Lower lobe of right lung (tissue), 2 donors: Measurements from ENCODE around the gene OCIAD1. TPM values are rescaled to one million over a fixed set of nuclear protein-coding genes. Genes with fewer than 3 reads are reported as not detected.

Experiments used
- ATAC-seq, 2 donors: fragments of 200-7000 bp; cut with Tn5 transposase; one replicate each; pipeline ENCODE4 v1.9.1; 2020 to 2022; ENCODE audit warnings: mild to moderate bottlenecking in 2 of 2, moderate library complexity in 2 of 2
- DNase-seq: peaks from one replicate; pipeline ENCODE4 v3.0.0-alpha.2; 2020
- H3K27ac ChIP-seq: fragments of 200-600 bp; one replicate; pipeline ENCODE4 v1.8.0; 2022
- H3K27me3 ChIP-seq: fragments of 200-600 bp; one replicate; pipeline ENCODE4 v1.8.0; 2022; ENCODE audit warnings: low read depth
- H3K36me3 ChIP-seq: fragments of 200-600 bp; one replicate; pipeline ENCODE4 v1.8.0; 2022; ENCODE audit warnings: mild to moderate bottlenecking
- H3K4me1 ChIP-seq: fragments of 200-600 bp; one replicate; pipeline ENCODE4 v1.8.0; 2022
- H3K4me3 ChIP-seq: fragments of 200-600 bp; one replicate; pipeline ENCODE4 v1.8.0; 2022; ENCODE audit warnings: mild to moderate bottlenecking
- H3K9me3 ChIP-seq: fragments of 200-600 bp; one replicate; pipeline ENCODE4 v1.8.0; 2022
- intact Hi-C: fragments of 100-400 bp; cut with DNase I; formaldehyde crosslinking; loops from one replicate; pipeline ENCODE4 v1.11.0; 2022
- total RNA-seq: library from RNA; stranded (reverse); fragmentation: NEBNext Ultra II Directional; extraction: Animal tissue kit (Norgen Biotek cat#: 25700); gene quantifications from one replicate; pipeline ENCODE4 v1.2.1, GENCODE V29; 2021
- TF ChIP-seq, protein P1 (sequence below): fragments of 200-600 bp; IDR thresholded peaks from one replicate; pipeline ENCODE4 v1.8.0; 2022; ENCODE audit warnings: antibody characterized with exemption, mild to moderate bottlenecking
- donor health status: DM: no; HTN: yes; CAD: no; lungs with severe emphysema.

OCIAD1 gene
- total RNA-seq, 1 donor from 2014 or later = 101 TPM

DNA sequence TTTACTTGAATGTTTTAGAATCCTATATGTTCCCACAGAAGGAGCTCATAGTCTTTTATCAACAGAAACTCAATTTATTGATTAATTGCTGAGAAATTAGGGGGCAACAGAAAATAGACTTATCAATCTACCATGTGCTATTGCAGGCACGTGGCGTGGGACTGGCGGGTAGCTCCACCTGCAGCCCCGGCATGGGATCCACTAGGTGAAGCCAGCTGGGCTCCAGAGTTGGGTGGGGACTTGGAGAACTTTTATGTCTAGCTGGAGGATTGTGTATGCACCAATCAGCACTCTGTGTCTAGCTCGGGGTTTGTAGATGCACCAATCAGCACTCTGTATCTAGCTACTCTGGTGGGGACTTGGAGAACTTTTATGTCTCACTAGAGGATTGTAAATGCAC lies 3.3 kb upstream of the OCIAD1 start:
- TF ChIP-seq, protein P1, sequence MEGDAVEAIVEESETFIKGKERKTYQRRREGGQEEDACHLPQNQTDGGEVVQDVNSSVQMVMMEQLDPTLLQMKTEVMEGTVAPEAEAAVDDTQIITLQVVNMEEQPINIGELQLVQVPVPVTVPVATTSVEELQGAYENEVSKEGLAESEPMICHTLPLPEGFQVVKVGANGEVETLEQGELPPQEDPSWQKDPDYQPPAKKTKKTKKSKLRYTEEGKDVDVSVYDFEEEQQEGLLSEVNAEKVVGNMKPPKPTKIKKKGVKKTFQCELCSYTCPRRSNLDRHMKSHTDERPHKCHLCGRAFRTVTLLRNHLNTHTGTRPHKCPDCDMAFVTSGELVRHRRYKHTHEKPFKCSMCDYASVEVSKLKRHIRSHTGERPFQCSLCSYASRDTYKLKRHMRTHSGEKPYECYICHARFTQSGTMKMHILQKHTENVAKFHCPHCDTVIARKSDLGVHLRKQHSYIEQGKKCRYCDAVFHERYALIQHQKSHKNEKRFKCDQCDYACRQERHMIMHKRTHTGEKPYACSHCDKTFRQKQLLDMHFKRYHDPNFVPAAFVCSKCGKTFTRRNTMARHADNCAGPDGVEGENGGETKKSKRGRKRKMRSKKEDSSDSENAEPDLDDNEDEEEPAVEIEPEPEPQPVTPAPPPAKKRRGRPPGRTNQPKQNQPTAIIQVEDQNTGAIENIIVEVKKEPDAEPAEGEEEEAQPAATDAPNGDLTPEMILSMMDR = no peak
- H3K27me3 ChIP-seq = no peaks in the 10 kb centered on the region
- peaks cover 9% of the 10 kb centered on the region for H3K4me1 ChIP-seq
- DNase-seq (no peak), ATAC-seq (no peak)
- no peak overlapping the region for H3K27ac ChIP-seq
- no peaks in the 10 kb centered on the region for H3K9me3 ChIP-seq
- H3K4me3 ChIP-seq = no peak overlapping the region
- intact Hi-C loops = no loop called here
- no peaks in the 10 kb centered on the region for H3K36me3 ChIP-seq

DNA sequence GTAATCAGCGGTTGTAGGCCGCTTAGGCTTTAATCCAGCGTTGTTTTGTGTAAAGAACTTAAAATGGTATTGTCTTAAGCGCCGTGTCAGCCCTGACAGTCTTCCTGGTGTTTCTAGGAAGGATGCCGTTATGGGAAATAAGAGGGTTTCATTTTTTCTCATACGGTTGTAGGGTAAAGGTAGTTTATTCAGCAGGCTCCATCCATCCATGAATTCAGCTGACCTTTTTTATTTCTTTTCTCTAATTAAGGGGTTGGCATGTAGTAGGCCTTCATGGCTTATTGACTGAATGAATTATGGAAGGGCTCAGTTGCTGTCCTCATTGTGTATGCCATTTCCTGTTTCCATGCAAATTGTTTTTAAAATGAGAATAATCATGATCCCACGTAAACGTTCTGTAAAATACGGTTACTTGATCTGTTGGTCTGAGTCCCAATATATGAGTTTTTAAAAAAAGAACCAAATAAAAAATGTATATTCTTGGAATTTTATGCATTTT lies 693 bp downstream of the OCIAD1 start:
- ATAC-seq (peak in 1 of 2 donors; percentile 1), DNase-seq (no peak)
- Histone ChIP-seq H3K36me3 (peaks cover 30% of the 10 kb centered on the region), H3K4me1 (peaks cover 14% of the 10 kb centered on the region), H3K27me3 (no peaks in the 10 kb centered on the region), H3K9me3 (no peaks in the 10 kb centered on the region), H3K27ac (peak overlapping the region; percentile 95), H3K4me3 (peak overlapping the region; percentile 86)
- intact Hi-C loops = no loop called here
- TF ChIP-seq, protein P1 = no peak

DNA sequence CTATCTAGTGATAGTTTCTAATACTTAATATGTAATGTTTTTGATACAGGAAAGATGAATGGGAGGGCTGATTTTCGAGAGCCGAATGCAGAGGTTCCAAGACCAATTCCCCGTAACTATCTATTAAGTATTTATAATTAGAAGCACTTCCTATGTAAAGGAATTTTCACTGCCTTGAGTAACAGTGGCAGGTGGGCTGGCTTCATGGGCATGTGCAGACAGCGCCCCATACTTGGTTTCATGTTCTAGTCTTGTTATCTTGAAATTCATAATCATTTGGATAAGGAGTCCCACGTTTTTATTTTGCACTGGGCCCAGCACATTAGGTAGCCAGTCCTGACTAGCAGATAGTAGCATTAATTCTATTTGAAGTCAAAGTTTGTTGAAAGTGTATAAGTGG lies 1.7 kb downstream of the OCIAD1 start:
- Histone ChIP-seq H3K27me3 (no peaks in the 10 kb centered on the region), H3K4me1 (peaks cover 14% of the 10 kb centered on the region), H3K36me3 (peaks cover 40% of the 10 kb centered on the region), H3K9me3 (no peaks in the 10 kb centered on the region), H3K27ac (no peak overlapping the region), H3K4me3 (no peak overlapping the region)
- intact Hi-C loops = no loop called here
- TF ChIP-seq, protein P1 = no peak
- no peak for ATAC-seq
- no peak for DNase-seq

DNA sequence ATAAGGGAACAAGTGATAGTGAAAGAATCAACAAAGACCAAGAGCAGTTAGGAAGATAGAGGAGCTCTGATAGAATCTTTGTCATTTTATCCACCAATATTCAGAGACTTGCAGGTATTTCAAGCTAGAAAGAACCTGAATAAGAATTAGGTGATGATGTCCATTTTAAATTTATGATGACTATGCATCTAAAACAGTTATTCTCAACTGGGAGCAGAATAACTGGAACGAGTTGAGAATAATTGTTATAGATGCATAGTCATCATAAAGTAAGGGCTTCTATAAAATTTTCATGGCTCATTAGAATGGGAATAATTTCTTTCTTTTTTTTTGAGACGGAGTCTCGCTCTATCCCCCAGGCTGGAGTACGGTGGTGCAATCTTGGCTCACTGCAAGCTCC lies 5.8 kb downstream of the OCIAD1 start:
- no peak overlapping the region for H3K27ac ChIP-seq
- H3K36me3 ChIP-seq = peaks cover 79% of the 10 kb centered on the region
- DNase-seq (no peak), ATAC-seq (no peak)
- H3K9me3 ChIP-seq = no peaks in the 10 kb centered on the region
- TF ChIP-seq, protein P1 = no peak
- intact Hi-C loops = no loop called here
- H3K4me3 ChIP-seq = no peak overlapping the region
- H3K4me1 ChIP-seq = peaks cover 14% of the 10 kb centered on the region
- no peaks in the 10 kb centered on the region for H3K27me3 ChIP-seq

DNA sequence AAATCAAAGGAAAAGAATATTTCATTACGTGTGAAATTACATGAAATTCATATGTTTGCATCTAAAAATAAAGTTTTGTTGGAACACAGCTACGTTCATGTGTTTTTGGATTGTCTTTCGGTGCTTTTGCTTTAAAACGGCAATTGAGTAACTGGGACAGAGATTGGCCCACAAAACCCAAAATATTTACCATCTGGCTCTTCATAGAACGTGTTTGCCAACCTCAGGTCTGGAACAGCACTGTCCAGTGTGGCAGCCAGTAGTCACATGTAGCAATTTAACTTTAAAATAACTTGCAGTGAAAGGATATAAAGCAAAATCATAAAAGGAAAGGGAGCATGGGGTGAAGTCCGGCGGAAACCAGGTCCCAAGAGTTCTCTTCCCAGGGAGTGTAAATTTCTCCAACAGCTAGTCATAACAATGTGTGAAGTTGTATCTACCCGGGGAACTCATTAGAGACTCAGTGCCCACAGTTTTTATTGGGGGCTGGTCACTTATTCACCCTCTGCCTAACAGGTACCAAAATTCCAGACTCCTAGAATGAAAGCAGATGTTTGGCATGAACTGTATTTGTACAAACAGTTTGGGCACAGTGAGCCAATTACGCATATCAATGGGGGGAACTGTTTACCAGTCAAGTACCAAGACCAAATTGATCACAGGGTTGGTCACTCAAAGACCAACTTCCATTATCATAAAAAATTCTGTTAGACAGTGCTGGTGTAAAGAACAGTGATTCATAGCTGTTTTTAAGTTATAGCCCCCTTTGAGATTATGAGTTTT lies 10.3 kb downstream of the OCIAD1 start:
- no peak overlapping the region for H3K27ac ChIP-seq
- H3K27me3 ChIP-seq = no peaks in the 10 kb centered on the region
- no peaks in the 10 kb centered on the region for H3K4me1 ChIP-seq
- no peaks in the 10 kb centered on the region for H3K9me3 ChIP-seq
- TF ChIP-seq, protein P1 = no peak
- H3K36me3 ChIP-seq = peaks cover 89% of the 10 kb centered on the region
- intact Hi-C loops = no loop called here
- DNase-seq (no peak), ATAC-seq (no peak)
- no peak overlapping the region for H3K4me3 ChIP-seq
